GM19238 (cell line): ENCODE results near the gene CMPK2.

ENCODE experiments used
- DNase-seq: peaks from one replicate; pipeline ENCODE4 v3.0.0; 2011; ENCODE audit warnings: low spot score; ENCODE audit not compliant: insufficient read length

The CMPK2 gene

DNA sequence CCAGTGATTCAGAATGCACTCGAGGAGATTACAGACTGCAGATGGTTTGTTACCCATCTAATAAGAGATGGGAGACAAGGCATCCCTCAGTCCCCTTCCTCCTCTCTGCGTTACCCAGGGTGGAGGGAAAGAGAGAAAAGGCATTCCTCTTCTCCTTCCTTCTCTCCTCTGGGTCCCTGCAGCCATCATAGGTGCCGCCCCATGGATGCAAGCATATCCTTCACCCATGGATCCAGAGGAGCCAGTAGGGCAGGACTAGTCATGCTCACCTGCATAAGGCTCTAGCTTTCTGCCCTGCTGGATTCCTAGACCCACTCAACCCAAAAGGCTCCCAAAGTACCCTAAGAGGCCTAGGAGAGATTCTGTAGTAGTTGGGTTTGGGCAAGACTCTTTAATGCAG lies 20.4 kb downstream of the CMPK2 start:
- no peak for DNase-seq

- DNase-seq: no peak
Observed at GRCh38 chr2:6841537-6842287, 24.0 kb downstream of the CMPK2 start.

DNA sequence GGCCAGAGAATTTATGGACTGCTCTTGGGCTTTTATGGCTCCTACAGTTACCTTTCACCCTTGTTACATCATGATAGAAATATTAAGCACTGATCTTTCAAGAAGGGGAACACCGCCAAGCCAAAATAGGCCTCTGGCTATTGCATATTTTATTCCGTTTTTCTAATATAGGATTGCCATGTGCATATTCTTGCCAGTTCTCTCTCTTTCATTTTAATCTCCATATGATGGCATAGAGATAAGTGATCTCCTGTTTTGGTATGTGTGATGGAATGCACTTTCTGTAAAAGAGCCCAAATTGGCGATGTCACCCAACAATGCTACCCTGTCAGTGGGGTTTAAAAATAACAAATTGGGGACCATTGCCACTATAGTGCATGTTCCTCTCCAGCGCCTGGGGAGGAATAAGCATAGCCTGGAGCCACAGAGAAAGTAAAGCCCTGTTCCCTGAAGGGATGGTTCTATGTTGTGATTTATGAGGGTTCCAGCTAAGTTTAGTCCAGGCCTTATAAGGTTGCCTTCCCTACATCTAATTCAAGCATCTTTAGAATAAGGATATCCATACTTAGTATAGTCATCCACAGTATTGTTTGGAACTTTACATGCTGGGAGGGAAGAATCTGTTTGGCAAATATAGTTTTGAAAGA lies 26.9 kb downstream of the CMPK2 start:
- DNase-seq: no peak

- no peak for DNase-seq
Observed at GRCh38 chr2:6835467-6835866, 30.2 kb downstream of the CMPK2 start.

GRCh38 chr2:6834163-6834562 lies 31.5 kb downstream of the CMPK2 start:
- DNase-seq: no peak

DNA sequence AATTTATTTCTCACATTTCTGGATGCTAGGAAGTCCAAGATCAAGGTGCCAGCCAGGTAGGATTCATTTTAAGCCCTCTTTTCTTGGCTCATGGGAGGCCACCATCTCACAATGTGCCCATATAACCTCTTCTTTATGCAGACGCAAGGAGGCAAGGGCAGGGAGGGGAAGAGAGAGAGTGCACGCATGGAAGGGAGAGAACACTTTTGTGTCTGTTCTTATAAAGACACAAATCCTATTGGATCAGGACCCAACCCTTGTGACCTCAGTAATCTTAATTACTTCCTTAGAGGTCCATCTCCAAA lies 32.5 kb downstream of the CMPK2 start:
- no peak for DNase-seq

DNA sequence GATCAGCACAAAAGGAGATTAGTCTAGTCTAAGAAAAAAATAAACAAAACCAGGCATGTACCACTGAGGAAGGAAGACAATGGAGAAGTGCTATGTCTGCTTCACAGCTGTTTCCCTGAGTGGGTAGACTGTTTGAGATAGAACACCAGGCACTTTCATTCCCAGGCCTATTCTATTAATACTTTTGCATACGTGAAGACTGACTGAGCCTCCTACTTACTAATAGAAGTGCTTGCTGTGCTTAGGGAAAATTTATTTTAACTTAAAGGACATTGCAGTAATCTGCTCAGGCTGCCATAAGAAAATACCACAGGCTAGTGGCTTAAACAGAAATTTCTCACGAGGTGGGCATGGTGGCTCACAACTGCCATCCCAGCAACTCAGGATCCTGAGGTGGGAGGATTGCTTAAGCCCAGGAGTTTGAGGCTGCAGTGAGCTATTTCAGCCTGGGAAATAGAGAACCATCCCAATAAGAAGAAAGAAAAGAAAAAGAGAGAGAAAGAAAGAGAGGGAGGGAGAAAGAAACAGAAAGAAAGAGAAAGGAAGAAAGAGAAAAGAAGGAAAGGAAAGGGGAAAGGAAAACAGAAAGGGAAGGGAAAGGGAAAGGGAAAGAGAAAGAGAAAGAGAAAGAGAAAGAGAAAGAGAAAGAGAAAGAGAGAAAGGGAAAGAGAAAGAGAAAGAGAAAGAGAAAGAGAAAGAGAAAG lies 33.0 kb downstream of the CMPK2 start:
- DNase-seq: no peak

DNA sequence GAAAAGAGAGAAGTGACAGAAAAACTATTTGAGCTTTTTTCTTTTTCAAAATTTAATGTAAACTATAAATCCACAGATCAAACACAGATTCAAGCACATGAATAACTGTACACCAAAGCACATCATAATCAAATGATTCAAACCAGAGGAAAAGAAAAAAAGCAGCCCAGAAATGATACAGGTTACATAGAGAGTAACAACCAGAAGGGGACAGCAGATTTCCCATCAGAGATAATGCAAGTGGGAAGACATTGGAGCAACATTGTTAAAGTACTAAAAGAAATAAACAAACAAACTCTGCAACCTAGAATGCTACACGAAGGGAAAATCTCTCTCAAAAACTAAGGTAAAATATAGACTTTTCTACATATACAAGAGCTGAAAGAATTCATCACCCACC lies 34.5 kb downstream of the CMPK2 start:
- DNase-seq: no peak

- DNase-seq: no peak
Observed at GRCh38 chr2:6828299-6828584, 37.5 kb downstream of the CMPK2 start.

GRCh38 chr2:6827566-6828298 lies 38.0 kb downstream of the CMPK2 start:
- no peak for DNase-seq

DNA sequence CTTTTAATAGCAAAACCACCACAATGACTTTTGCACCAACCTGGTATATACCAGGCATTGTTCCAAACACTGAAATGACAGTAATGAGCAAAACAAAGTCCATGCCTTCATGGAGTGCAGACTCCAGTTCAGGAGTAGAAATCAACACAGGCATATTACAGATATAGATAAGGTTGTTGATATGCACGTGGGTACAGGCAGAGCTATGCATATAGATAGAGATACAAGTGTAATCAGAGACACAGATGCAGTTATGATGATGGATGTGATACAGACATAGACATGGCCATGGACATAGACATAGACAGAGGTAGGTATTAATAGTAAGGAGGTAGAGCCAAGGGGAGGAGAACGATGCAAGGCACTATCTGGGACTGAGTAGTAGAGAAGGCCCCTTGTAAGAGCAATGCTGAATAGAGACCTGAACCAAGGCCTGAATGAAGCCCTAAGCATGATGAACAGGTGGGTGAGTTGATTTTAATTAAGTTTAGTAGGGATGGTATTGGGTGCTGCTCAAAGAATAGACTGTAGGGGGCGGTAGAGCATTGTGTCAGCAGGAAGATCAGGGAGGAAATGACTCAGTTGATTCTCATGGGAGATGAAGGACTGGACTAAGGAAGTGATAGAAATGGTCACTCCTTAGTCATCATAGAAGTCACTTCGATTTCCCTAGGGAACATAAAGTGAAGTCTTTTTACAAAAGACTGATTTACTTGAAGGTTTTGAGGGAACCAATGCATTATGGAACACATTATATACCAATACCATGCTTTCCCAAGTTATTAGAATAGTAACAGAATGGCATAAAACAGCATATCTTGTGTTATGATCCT lies 39.4 kb downstream of the CMPK2 start:
- DNase-seq: peak; percentile 23

- DNase-seq: no peak
Observed at GRCh38 chr2:6824962-6825361, 40.7 kb downstream of the CMPK2 start.

- DNase-seq: no peak
Observed at GRCh38 chr2:6823111-6823510, 42.6 kb downstream of the CMPK2 start.

GRCh38 chr2:6822406-6822805 lies 43.3 kb downstream of the CMPK2 start:
- DNase-seq: no peak

DNA sequence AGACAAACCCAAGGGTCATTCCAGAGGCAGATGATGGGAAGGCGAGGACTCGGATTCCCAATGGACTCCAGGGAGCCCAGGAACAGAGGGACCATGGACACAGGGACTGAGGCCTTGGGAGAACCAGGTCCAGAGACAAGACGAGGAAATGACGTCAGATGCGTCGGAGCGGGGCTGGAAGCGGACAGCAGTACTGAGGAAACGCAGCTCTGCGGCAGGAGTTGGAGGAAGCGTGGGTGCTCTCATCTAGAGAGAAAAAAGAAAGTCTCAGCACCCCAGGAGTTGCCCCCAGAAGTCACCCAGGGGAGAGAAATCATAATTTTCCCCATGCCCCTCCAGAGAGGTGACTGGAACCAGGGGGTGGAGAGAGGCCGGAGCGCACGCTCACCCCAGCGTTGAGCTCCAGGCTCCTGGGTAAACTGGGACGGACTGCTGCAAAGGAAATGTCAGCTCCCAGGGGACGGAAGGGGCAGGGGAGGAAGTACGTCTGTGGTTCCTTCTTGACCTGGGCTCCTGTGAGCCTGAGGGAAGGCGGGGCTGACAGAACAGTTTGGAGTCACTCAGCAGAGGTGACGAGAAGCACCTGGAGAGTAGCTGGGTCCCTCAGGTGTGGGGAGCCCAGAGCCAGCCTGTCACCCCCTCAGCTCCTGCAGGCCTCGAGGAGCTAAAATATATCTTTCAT lies 44.7 kb downstream of the CMPK2 start:
- no peak for DNase-seq

- no peak for DNase-seq
Observed at GRCh38 chr2:6820236-6820635, 45.5 kb downstream of the CMPK2 start.

DNA sequence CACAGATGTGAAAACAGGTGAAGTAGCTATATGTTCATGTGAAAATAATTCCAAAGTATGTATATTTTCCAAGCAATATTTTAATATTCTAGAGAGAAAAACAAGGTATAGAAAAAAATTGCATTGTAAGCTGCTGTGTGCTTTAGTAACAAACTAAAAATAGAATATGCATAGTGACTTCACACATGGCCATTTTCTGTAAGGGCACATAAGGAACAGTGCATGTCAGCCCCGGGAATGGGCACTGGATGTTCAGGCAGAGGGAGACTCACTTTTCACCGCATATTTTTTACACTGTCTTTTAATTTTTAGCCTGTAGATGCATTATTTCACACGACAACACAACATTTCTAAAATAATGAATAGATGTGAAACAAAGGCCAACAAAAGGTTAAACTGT lies 46.0 kb downstream of the CMPK2 start:
- no peak for DNase-seq

GRCh38 chr2:6818012-6818411 lies 47.7 kb downstream of the CMPK2 start:
- no peak for DNase-seq

GRCh38 chr2:6814869-6815268 lies 50.8 kb downstream of the CMPK2 start:
- DNase-seq: no peak

DNA sequence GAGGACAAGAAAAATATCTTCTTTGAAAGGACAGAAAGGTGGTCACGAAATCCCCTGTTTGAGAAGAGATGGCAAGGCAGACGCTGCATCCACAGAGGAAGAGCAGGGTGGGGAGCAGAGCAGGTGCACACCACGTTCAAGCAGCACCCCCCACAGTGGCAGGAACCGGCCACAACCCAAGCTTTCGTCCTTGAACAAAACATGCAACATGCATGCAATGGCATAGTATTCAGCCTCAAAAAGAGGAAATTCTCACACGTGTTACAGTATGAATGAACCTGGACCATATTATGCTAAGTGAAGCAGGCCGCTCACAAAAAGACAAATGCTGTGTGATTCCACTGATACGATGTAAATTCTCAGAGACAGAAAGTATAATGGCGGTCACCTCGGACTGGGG lies 51.4 kb downstream of the CMPK2 start:
- DNase-seq: no peak

DNA sequence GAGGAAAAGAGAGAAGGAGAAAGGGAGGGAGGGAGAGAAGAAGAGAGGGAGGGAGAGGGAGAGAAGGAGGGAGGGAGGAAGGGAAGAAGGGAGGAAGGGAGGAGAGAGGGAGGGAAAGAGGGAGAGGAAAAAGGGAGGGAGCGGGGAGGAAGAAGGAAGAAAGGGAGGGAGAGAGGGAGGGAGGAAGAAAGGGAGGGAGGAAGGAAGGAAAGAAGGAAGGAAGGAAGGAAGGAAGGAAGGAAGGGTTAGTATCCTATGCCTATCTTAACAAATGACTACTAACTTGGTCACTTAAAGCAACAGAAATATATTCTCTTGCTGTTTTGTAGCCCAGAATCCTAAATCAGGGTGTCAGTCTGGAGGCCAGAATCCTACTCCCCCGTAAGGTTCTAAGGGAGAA lies 52.1 kb downstream of the CMPK2 start:
- DNase-seq: no peak
